RKO (cell line): ENCODE measurements around the gene POMGNT1.
"Not testable (repeated sequence)": the region's sequence is repeated elsewhere in the genome, so short reads cannot be mapped to it uniquely, and the experiment has no call there.

ENCODE experiments used
- DNase-seq: peaks from one replicate; pipeline ENCODE4 v3.0.0-alpha.2; 2016; ENCODE audit warnings: low spot score

Gene POMGNT1

GRCh38 chr1:46197964-46198811 lies at the start of gene POMGNT1:
Gene POMGNT1 (minus strand): TSS chr1:46198434. CDS start chr1:46197821, 613 bp downstream.
- peak; percentile 75 for DNase-seq

- peak; percentile 99 for DNase-seq
Observed at GRCh38 chr1:46247436-46248121, 49.3 kb upstream of the POMGNT1 start, which contains the start of gene RAD54L. Gene RAD54L (plus strand): TSS chr1:46247763. CDS start chr1:46248406, 643 bp downstream.

GRCh38 chr1:46246548-46247435 lies 48.6 kb upstream of the POMGNT1 start:
- DNase-seq = peak; percentile 66

- not testable (repeated sequence) for DNase-seq
Observed at GRCh38 chr1:46246136-46246535, 47.9 kb upstream of the POMGNT1 start.

GRCh38 chr1:46244656-46245371 lies 46.6 kb upstream of the POMGNT1 start:
- DNase-seq = peak; percentile 65

GRCh38 chr1:46243831-46244230 lies 45.6 kb upstream of the POMGNT1 start:
- not testable (repeated sequence) for DNase-seq

- DNase-seq = no peak
Observed at GRCh38 chr1:46242918-46243317, 44.7 kb upstream of the POMGNT1 start.

GRCh38 chr1:46241733-46242132 lies 43.5 kb upstream of the POMGNT1 start:
- DNase-seq = not testable (repeated sequence)

- DNase-seq = not testable (repeated sequence)
Observed at GRCh38 chr1:46238865-46239264, 40.6 kb upstream of the POMGNT1 start.

GRCh38 chr1:46236882-46237281 lies 38.6 kb upstream of the POMGNT1 start:
- no peak for DNase-seq

GRCh38 chr1:46231231-46231630 lies 33.0 kb upstream of the POMGNT1 start:
- not testable (repeated sequence) for DNase-seq

- no peak for DNase-seq
Observed at GRCh38 chr1:46224966-46225365, 26.7 kb upstream of the POMGNT1 start.

GRCh38 chr1:46223472-46223943 lies 25.3 kb upstream of the POMGNT1 start:
- DNase-seq = peak; percentile 94

- DNase-seq = not testable (repeated sequence)
Observed at GRCh38 chr1:46223055-46223454, 24.8 kb upstream of the POMGNT1 start.

- DNase-seq = no peak
Observed at GRCh38 chr1:46221749-46222148, 23.5 kb upstream of the POMGNT1 start.

GRCh38 chr1:46220808-46221207 lies 22.6 kb upstream of the POMGNT1 start:
- DNase-seq = no peak

- DNase-seq = no peak
Observed at GRCh38 chr1:46219551-46220520, 21.6 kb upstream of the POMGNT1 start.

- no peak for DNase-seq
Observed at GRCh38 chr1:46218443-46218842, 20.2 kb upstream of the POMGNT1 start.

- DNase-seq = no peak
Observed at GRCh38 chr1:46215504-46215903, 17.3 kb upstream of the POMGNT1 start.

GRCh38 chr1:46211051-46211450 lies 12.8 kb upstream of the POMGNT1 start:
- no peak for DNase-seq
